ENCODE measurements around the gene LAMA3.

- TF ChIP-seq ZNF256 (CRISPR knock-in tag; conservative IDR thresholded peaks at IDR 0.05), result no peak
- no peak for TF ChIP-seq KMT2B (CRISPR knock-in tag; IDR thresholded peaks at IDR 0.05)
- TF ChIP-seq EZH2 (conservative IDR thresholded peaks at IDR 0.05; ENCODE audit: low read depth, low read length), result no peak
Measured at GRCh38 chr18:23888881-23889280, 199.6 kb downstream of the LAMA3 start.
